ENCODE results near the gene BABAM2. TPM values are rescaled to one million over a fixed set of nuclear protein-coding genes. Genes with fewer than 3 reads are reported as not detected.

BABAM2 gene
- total and polyA plus RNA-seq, 2 of the 4 experiments (the other 2 are of a cell fraction) = 20.9 to 23.1 TPM

GRCh38 chr2:28375236-28375635, 484.7 kb downstream of the BABAM2 start:
- Histone ChIP-seq H2BK15ac (ENCODE audit: low read depth, low read length) (no peak overlapping the region), H3K4ac (ENCODE audit: low read depth, low read length) (no peak overlapping the region), H3K4me1 (ENCODE audit: control insufficient read depth, insufficient read depth, low read length) (no peaks in the 10 kb centered on the region), H2AK5ac (ENCODE audit: low read depth, low read length) (no peak overlapping the region; the same call in 1 of the 2 replicates), H4K5ac (ENCODE audit: low read depth, low read length) (no peak overlapping the region), H3K9me1 (ENCODE audit: insufficient read depth, low read length) (no peaks in the 10 kb centered on the region), H3K18ac (ENCODE audit: low read depth, low read length) (no peak overlapping the region), H4K91ac (ENCODE audit: insufficient read depth, low read depth, low read length) (no peak overlapping the region), H3K27ac (ENCODE audit: insufficient read depth, low read length) (no peak overlapping the region), H3K23ac (ENCODE audit: low read depth, low read length) (no peak overlapping the region), H3K79me1 (ENCODE audit: low read depth in 1 of 2, low read length in 2 of 2) (no peaks in the 10 kb centered on the region), H3K36me3 (ENCODE audit: control insufficient read depth, insufficient read depth, low read length) (no peaks in the 10 kb centered on the region), H4K8ac (ENCODE audit: low read depth in 2 of 2, low read length in 2 of 2) (no peak overlapping the region), H3K4me2 (ENCODE audit: low read depth, low read length) (no peak overlapping the region), H3K56ac (ENCODE audit: extremely low read depth, insufficient read depth, low read length) (no peak overlapping the region), H2BK120ac (ENCODE audit: low read depth, low read length) (no peak overlapping the region), H4K20me1 (ENCODE audit: insufficient read depth, low read length) (no peaks in the 10 kb centered on the region), H2AK9ac (replicated peaks; ENCODE audit: low read depth, low read length, poor library complexity) (no peak overlapping the region), H2BK5ac (ENCODE audit: low read depth, low read length, poor library complexity, severe bottlenecking) (no peak overlapping the region), H3K9me3 (ENCODE audit: control insufficient read depth, insufficient read depth, low read length) (no peaks in the 10 kb centered on the region), H3K9ac (ENCODE audit: low read depth, low read length) (no peak overlapping the region), H3K14ac (replicated peaks; ENCODE audit: low read depth, low read length) (no peak overlapping the region), H3K4me3 (ENCODE audit: insufficient read depth, low read depth, low read length) (no peak overlapping the region), H3K27me3 (ENCODE audit: control insufficient read depth, insufficient read depth, low read length) (peaks cover 14% of the 10 kb centered on the region), H2BK20ac (ENCODE audit: low read depth, low read length) (no peak overlapping the region), H2AFZ (replicated peaks; ENCODE audit: low read length, poor library complexity) (no peak overlapping the region)
- TF ChIP-seq MAFK (IDR thresholded peaks at IDR 0.05; ENCODE audit: low read depth, low read length) = no peak
- no peak for TF ChIP-seq USF2 (IDR thresholded peaks at IDR 0.05; ENCODE audit: low read depth, low read length)
- TF ChIP-seq RFX5 (IDR thresholded peaks at IDR 0.05; ENCODE audit: low read depth, low read length) = no peak
- TF ChIP-seq MXI1 (IDR thresholded peaks at IDR 0.05; ENCODE audit: borderline replicate concordance, low read depth, low read length) = no peak
- no peak for TF ChIP-seq NFE2L2 (IDR thresholded peaks at IDR 0.05; ENCODE audit: low read depth, low read length)
- BruUV-seq (replicated peaks) = no TSS peak
- intact Hi-C loops (cut with micrococcal nuclease) (no loop called here), in situ Hi-C loops (cut with MboI; ENCODE audit: low sequenced_read_pairs) (no loop called here), dilution Hi-C loops (cut with HindIII; ENCODE audit: low sequenced_read_pairs, unreplicated experiment) (no loop called here)
- DNase-seq (no peak), ATAC-seq (ENCODE audit: low read depth) (no peak)
- POLR2A ChIA-PET (ENCODE audit: unreplicated experiment) = no interaction called here
- WGBS, 2 experiments (ENCODE audit: extremely low coverage in 2 of 2, insufficient read length in 1 of 2) = 60% methylated on average over 1 of the region's 3 CpGs; no CpG with 5 or more reads in 1 of the 2 experiments
- CTCF ChIA-PET = no interaction called here
